Measurements from ENCODE around the gene GIMAP5.

Gene GIMAP5

GRCh38 chr7:150737265-150738055 is at the start of gene GIMAP5:
Gene GIMAP5, plus strand, starts transcription at chr7:150737418. Its CDS starts 3,467 bp downstream, at chr7:150740885.
- DNase-seq, result peak; percentile 79

GRCh38 chr7:150688630-150689029 is 48.6 kb upstream of the GIMAP5 start:
- peak; percentile 8 for DNase-seq

- no peak for DNase-seq
Measured at GRCh38 chr7:150695654-150696053, 41.6 kb upstream of the GIMAP5 start.

GRCh38 chr7:150703209-150703608 is 34.0 kb upstream of the GIMAP5 start:
- DNase-seq, result no peak

- peak; percentile 52 for DNase-seq
Measured at GRCh38 chr7:150715293-150715692, 21.9 kb upstream of the GIMAP5 start.

GRCh38 chr7:150715738-150716137 is 21.5 kb upstream of the GIMAP5 start:
- peak; percentile 21 for DNase-seq

- peak; percentile 87 for DNase-seq
Measured at GRCh38 chr7:150716368-150716767, 20.9 kb upstream of the GIMAP5 start, which contains the start of gene GIMAP1. Gene GIMAP1, plus strand, starts transcription at chr7:150716613. Its CDS starts 2,435 bp downstream, at chr7:150719048.

GRCh38 chr7:150716939-150717338 is 20.3 kb upstream of the GIMAP5 start:
- DNase-seq, result peak; percentile 36

- DNase-seq, result peak; percentile 52
Measured at GRCh38 chr7:150717814-150718420, 19.3 kb upstream of the GIMAP5 start.

GRCh38 chr7:150719436-150719835 is 17.8 kb upstream of the GIMAP5 start:
- DNase-seq, result peak; percentile 19

- DNase-seq, result no peak
Measured at GRCh38 chr7:150719960-150720891, 17.0 kb upstream of the GIMAP5 start.

- no peak for DNase-seq
Measured at GRCh38 chr7:150721970-150722373, 15.2 kb upstream of the GIMAP5 start.

GRCh38 chr7:150722431-150722931 is 14.7 kb upstream of the GIMAP5 start:
- DNase-seq, result no peak

- DNase-seq, result no peak
Measured at GRCh38 chr7:150723467-150723866, 13.8 kb upstream of the GIMAP5 start.

- no peak for DNase-seq
Measured at GRCh38 chr7:150727381-150727780, 9.8 kb upstream of the GIMAP5 start.

GRCh38 chr7:150728011-150728410 is 9.2 kb upstream of the GIMAP5 start:
- no peak for DNase-seq

GRCh38 chr7:150728609-150729008 is 8.6 kb upstream of the GIMAP5 start:
- DNase-seq, result no peak

- no peak for DNase-seq
Measured at GRCh38 chr7:150731916-150732315, 5.3 kb upstream of the GIMAP5 start.

- no peak for DNase-seq
Measured at GRCh38 chr7:150732786-150733481, 4.3 kb upstream of the GIMAP5 start.

GRCh38 chr7:150733482-150734095 is 3.6 kb upstream of the GIMAP5 start:
- no peak for DNase-seq

- no peak for DNase-seq
Measured at GRCh38 chr7:150734254-150734653, 3.0 kb upstream of the GIMAP5 start.
